ENCODE results near the gene SLC26A11. TPM values are rescaled to one million over a fixed set of nuclear protein-coding genes. Genes with fewer than 3 reads are reported as not detected.

SLC26A11 gene
- total RNA-seq, 1 donor from 2014 or later, result 16.1 TPM

- H3K4me2 ChIP-seq (ENCODE audit: low read length), result no peak overlapping the region
- H3K4me3 ChIP-seq (ENCODE audit: insufficient read depth, low read depth, low read length), result no peak overlapping the region
- Mint-ChIP-seq H3K36me3 (ENCODE audit: low read depth, unreplicated experiment) (peaks cover 31% of the 10 kb centered on the region), H3K27me3 (ENCODE audit: low read depth, unreplicated experiment) (no peaks in the 10 kb centered on the region), H3K9me3 (ENCODE audit: unreplicated experiment) (peaks cover 15% of the 10 kb centered on the region), H3K4me1 (ENCODE audit: low read depth, unreplicated experiment) (no peaks in the 10 kb centered on the region), H3K4me3 (ENCODE audit: unreplicated experiment) (no peak overlapping the region), H3K27ac (ENCODE audit: unreplicated experiment) (no peak overlapping the region)
- H2AFZ ChIP-seq (ENCODE audit: low read depth, low read length), result no peak overlapping the region
- H3K9me3 ChIP-seq (ENCODE audit: insufficient read depth, low read depth, low read length), result no peaks in the 10 kb centered on the region
- H3K27ac ChIP-seq (ENCODE audit: low read depth, low read length), result no peak overlapping the region
- no peak for TF ChIP-seq EZH2 (IDR thresholded peaks at IDR 0.05; ENCODE audit: insufficient read depth, low read length)
- no peak for TF ChIP-seq CTCF (IDR thresholded peaks at IDR 0.05; ENCODE audit: insufficient read depth, low read depth, low read length)
- DNase-seq (ENCODE audit: low read depth) (no peak), FAIRE-seq (no peak)
- H4K20me1 ChIP-seq (ENCODE audit: insufficient read depth, low read length), result no peaks in the 10 kb centered on the region
- H3K36me3 ChIP-seq (ENCODE audit: insufficient read depth, low read length), result no peaks in the 10 kb centered on the region
- no peaks in the 10 kb centered on the region for H3K4me1 ChIP-seq (ENCODE audit: insufficient read depth, low read length)
- no peak overlapping the region for H3K9ac ChIP-seq (ENCODE audit: low read length)
- H3K27me3 ChIP-seq (ENCODE audit: insufficient read depth, low read length), result no peaks in the 10 kb centered on the region
- no peaks in the 10 kb centered on the region for H3K79me2 ChIP-seq (ENCODE audit: insufficient read depth, low read length)
Observed at GRCh38 chr17:80236911-80237310, 16.7 kb downstream of the SLC26A11 start.

DNA sequence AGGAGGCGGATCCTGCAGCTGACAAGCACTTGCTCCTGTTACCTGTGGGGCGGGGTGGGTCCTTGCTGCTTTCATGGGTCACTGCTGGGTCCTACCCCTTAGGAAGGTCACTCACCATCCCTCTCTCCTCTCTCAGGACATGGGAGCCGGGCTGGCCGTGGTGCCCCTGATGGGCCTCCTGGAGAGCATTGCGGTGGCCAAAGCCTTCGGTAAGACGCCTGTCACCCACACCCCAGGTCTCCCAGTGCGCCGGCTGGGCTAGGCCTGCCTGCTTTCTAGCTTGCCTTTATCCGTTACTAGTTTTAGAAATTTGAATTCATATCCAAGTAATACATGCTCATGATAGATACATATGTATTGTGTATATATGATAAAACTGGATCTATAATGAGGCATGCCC lies 17.2 kb downstream of the SLC26A11 start:
- H3K36me3 ChIP-seq (ENCODE audit: insufficient read depth, low read length), result no peaks in the 10 kb centered on the region
- H3K27me3 ChIP-seq (ENCODE audit: insufficient read depth, low read length), result no peaks in the 10 kb centered on the region
- Mint-ChIP-seq H3K27me3 (ENCODE audit: low read depth, unreplicated experiment) (no peaks in the 10 kb centered on the region), H3K4me1 (ENCODE audit: low read depth, unreplicated experiment) (no peaks in the 10 kb centered on the region), H3K9me3 (ENCODE audit: unreplicated experiment) (peaks cover 13% of the 10 kb centered on the region), H3K36me3 (ENCODE audit: low read depth, unreplicated experiment) (peaks cover 34% of the 10 kb centered on the region), H3K27ac (ENCODE audit: unreplicated experiment) (no peak overlapping the region), H3K4me3 (ENCODE audit: unreplicated experiment) (no peak overlapping the region)
- no peak overlapping the region for H2AFZ ChIP-seq (ENCODE audit: low read depth, low read length)
- no peaks in the 10 kb centered on the region for H3K79me2 ChIP-seq (ENCODE audit: insufficient read depth, low read length)
- TF ChIP-seq EZH2 (IDR thresholded peaks at IDR 0.05; ENCODE audit: insufficient read depth, low read length), result no peak
- no peak for TF ChIP-seq CTCF (IDR thresholded peaks at IDR 0.05; ENCODE audit: insufficient read depth, low read depth, low read length)
- FAIRE-seq (no peak), DNase-seq (ENCODE audit: low read depth) (no peak)
- H3K27ac ChIP-seq (ENCODE audit: low read depth, low read length), result no peak overlapping the region
- H3K4me1 ChIP-seq (ENCODE audit: insufficient read depth, low read length), result no peaks in the 10 kb centered on the region
- H3K4me3 ChIP-seq (ENCODE audit: insufficient read depth, low read depth, low read length), result no peak overlapping the region
- H3K9ac ChIP-seq (ENCODE audit: low read length), result no peak overlapping the region
- H4K20me1 ChIP-seq (ENCODE audit: insufficient read depth, low read length), result no peaks in the 10 kb centered on the region
- no peaks in the 10 kb centered on the region for H3K9me3 ChIP-seq (ENCODE audit: insufficient read depth, low read depth, low read length)
- H3K4me2 ChIP-seq (ENCODE audit: low read length), result no peak overlapping the region

DNA sequence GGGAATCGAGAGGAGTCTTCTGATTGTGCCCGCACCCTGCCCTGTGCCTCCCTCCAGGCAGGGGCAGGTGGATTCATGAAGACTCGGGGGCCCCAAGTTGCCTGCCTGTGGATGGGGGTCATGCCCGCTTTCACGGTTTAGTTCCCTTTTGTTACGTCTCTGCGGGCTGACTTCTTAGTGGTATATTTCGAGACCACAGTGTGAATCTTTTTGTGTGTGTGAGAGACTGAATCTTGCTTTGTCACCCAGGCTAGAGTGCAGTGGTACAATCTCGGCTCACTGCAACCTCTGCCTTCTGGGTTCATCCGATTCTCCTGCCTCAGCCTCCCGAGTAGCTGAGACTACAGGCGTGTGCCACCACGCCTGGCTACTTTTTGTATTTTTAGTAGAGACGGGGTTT lies 22.3 kb downstream of the SLC26A11 start:
- Mint-ChIP-seq H3K4me3 (ENCODE audit: unreplicated experiment) (no peak overlapping the region), H3K4me1 (ENCODE audit: low read depth, unreplicated experiment) (no peaks in the 10 kb centered on the region), H3K36me3 (ENCODE audit: low read depth, unreplicated experiment) (peaks cover 24% of the 10 kb centered on the region), H3K27me3 (ENCODE audit: low read depth, unreplicated experiment) (no peaks in the 10 kb centered on the region), H3K9me3 (ENCODE audit: unreplicated experiment) (no peaks in the 10 kb centered on the region), H3K27ac (ENCODE audit: unreplicated experiment) (no peak overlapping the region)
- no peak overlapping the region for H3K27ac ChIP-seq (ENCODE audit: low read depth, low read length)
- no peaks in the 10 kb centered on the region for H3K9me3 ChIP-seq (ENCODE audit: insufficient read depth, low read depth, low read length)
- no peak for DNase-seq (ENCODE audit: low read depth)
- H2AFZ ChIP-seq (ENCODE audit: low read depth, low read length), result no peak overlapping the region
- TF ChIP-seq EZH2 (IDR thresholded peaks at IDR 0.05; ENCODE audit: insufficient read depth, low read length), result no peak
- no peak for TF ChIP-seq CTCF (IDR thresholded peaks at IDR 0.05; ENCODE audit: insufficient read depth, low read depth, low read length)
- no peaks in the 10 kb centered on the region for H3K27me3 ChIP-seq (ENCODE audit: insufficient read depth, low read length)
- H3K4me1 ChIP-seq (ENCODE audit: insufficient read depth, low read length), result no peaks in the 10 kb centered on the region
- no peak overlapping the region for H3K4me2 ChIP-seq (ENCODE audit: low read length)
- no peak overlapping the region for H3K9ac ChIP-seq (ENCODE audit: low read length)
- no peaks in the 10 kb centered on the region for H3K36me3 ChIP-seq (ENCODE audit: insufficient read depth, low read length)
- FAIRE-seq, result no peak
- H3K79me2 ChIP-seq (ENCODE audit: insufficient read depth, low read length), result no peaks in the 10 kb centered on the region
- H3K4me3 ChIP-seq (ENCODE audit: insufficient read depth, low read depth, low read length), result no peak overlapping the region
- H4K20me1 ChIP-seq (ENCODE audit: insufficient read depth, low read length), result no peaks in the 10 kb centered on the region
